ENCODE measurements around the gene SHROOM3.

The SHROOM3 gene

GRCh38 chr4:76585272-76585671 is 150.2 kb downstream of the SHROOM3 start:
- no peak for DNase-seq (ENCODE audit: low read depth)
- TF ChIP-seq MAX (IDR thresholded peaks at IDR 0.05; ENCODE audit: low read depth, low read length) (no peak), CTCF (IDR thresholded peaks at IDR 0.05; ENCODE audit: low read depth, low read length) (no peak), POLR2A (IDR thresholded peaks at IDR 0.05; ENCODE audit: extremely low read depth, insufficient read length) (no peak), MYC (IDR thresholded peaks at IDR 0.05; ENCODE audit: low read depth, low read length) (no peak)
- no peak overlapping the region for H3K4me3 ChIP-seq (ENCODE audit: low read depth, low read length)

DNA sequence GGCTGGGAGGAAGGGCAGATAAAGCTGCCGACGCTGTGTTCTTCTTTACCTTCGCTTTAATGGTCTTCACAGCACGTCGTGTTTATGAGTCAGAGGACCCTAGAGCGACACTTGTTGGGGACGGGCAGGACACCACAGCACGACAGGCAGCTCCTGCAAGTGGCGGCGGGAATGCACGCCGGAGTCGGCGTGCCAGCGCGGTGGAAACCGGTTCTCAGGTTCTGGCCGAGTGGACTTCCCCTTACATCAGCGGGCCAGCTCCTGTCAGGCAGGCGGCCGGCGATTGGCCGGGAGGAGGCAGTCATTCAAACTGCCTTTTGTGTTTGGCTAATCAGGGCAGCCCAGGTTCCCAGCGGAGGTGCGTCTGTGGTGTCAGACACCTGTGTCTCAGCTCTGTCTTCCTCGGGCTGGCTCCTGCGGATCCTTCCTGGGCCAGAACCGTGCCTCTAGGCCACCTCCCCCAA is 150.9 kb downstream of the SHROOM3 start:
- H3K4me3 ChIP-seq (ENCODE audit: low read depth, low read length) = no peak overlapping the region
- TF ChIP-seq MYC (IDR thresholded peaks at IDR 0.05; ENCODE audit: low read depth, low read length) (no peak), MAX (IDR thresholded peaks at IDR 0.05; ENCODE audit: low read depth, low read length) (no peak), POLR2A (IDR thresholded peaks at IDR 0.05; ENCODE audit: extremely low read depth, insufficient read length) (no peak), CTCF (IDR thresholded peaks at IDR 0.05; ENCODE audit: low read depth, low read length) (no peak)
- DNase-seq (ENCODE audit: low read depth) = no peak

DNA sequence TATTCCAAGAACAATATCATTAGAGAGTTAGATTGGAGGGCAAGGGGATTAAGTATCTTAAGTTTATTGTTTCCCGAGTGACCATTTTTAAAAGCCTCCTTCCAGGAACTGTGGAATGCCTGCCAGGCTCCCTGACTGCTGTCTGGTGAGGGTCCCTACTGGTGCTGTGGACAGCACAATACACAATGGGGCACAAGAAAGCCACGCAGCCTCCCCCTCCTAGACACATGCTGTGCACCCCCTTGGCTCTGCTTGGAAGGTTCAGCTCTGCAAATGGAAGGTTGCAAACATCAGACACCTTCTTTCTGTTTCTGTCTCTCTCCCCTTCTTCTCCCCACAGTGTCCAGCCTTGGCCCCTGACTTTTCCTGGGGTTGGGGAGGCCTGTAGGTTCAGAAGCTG is 153.2 kb downstream of the SHROOM3 start:
- no peak overlapping the region for H3K4me3 ChIP-seq (ENCODE audit: low read depth, low read length)
- no peak for DNase-seq (ENCODE audit: low read depth)
- TF ChIP-seq MAX (IDR thresholded peaks at IDR 0.05; ENCODE audit: low read depth, low read length) (no peak), CTCF (IDR thresholded peaks at IDR 0.05; ENCODE audit: low read depth, low read length) (no peak), POLR2A (IDR thresholded peaks at IDR 0.05; ENCODE audit: extremely low read depth, insufficient read length) (no peak), MYC (IDR thresholded peaks at IDR 0.05; ENCODE audit: low read depth, low read length) (no peak)

DNA sequence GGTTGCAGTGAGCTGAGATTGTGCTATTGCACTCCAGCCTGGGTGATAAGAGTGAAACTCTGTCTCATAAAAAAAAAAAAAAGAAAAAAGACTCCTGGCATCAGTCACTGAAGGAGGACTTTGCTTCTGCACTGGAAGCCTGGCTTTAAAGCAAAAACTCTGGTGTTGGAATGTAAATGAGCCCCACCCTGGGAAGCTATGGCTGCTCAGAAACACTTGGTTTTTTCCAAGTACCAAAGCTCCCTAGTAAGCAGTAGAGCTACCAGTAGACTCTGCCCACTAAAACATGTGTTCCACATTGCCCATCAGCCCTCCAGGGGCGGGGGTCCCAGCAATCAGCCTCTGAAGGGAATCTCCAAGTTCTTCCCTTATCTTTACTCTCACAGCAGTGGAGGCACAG is 154.4 kb downstream of the SHROOM3 start:
- DNase-seq (ENCODE audit: low read depth) = no peak
- TF ChIP-seq CTCF (IDR thresholded peaks at IDR 0.05; ENCODE audit: low read depth, low read length) = no peak
- no peak for TF ChIP-seq POLR2A (IDR thresholded peaks at IDR 0.05; ENCODE audit: extremely low read depth, insufficient read length)
- TF ChIP-seq MYC (IDR thresholded peaks at IDR 0.05; ENCODE audit: low read depth, low read length) = no peak
- TF ChIP-seq MAX (IDR thresholded peaks at IDR 0.05; ENCODE audit: low read depth, low read length) = no peak
- H3K4me3 ChIP-seq (ENCODE audit: low read depth, low read length) = no peak overlapping the region

DNA sequence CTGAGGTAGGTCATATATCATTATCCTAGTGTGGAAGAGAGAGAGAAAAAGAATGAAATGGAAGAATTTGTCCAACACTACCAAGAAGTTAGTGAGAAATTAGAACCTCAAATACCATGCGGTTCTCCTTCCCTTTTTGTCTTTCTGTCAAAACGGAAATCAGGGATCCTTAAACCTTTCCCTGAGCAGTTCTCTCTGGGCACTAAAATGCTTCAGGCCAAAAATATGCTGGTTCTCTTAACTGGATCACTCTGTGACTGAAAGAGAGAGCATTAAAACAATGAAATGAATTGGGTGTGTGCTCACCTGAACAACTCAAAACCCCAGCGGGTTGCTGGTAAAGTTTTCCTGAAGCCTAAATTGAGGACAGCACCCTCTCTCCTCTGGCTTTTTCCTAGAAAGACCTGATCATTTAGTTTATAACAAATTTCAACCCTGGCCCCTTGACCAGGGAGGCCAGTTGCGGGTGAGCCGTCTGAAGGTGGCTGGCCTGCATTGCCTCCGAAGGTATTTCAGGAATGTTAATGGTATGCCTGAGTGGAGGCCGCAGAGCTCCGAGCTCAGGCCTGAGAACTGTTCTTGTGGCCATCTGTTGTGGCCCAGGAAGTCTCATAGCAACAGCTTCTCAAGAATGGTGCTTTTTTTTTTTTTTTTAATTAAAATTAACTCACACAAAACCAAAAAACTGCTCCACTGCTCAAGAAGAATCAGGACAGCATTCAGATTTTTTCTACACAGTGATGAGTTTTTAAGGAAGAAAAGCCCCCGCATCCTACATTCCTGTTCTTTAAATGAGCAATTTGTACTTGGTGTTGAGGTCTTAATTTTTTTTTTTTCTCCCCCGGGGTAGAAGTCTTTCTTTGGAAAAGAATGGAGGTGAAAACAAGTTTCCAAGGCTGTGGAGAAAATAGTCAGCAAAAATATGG is 155.1 kb downstream of the SHROOM3 start:
- TF ChIP-seq MYC (IDR thresholded peaks at IDR 0.05; ENCODE audit: low read depth, low read length) (no peak), CTCF (IDR thresholded peaks at IDR 0.05; ENCODE audit: low read depth, low read length) (no peak), MAX (IDR thresholded peaks at IDR 0.05; ENCODE audit: low read depth, low read length) (no peak), POLR2A (IDR thresholded peaks at IDR 0.05; ENCODE audit: extremely low read depth, insufficient read length) (no peak)
- H3K4me3 ChIP-seq (ENCODE audit: low read depth, low read length) = no peak overlapping the region
- no peak for DNase-seq (ENCODE audit: low read depth)

All from NB4 (cell line).